LNCaP clone FGC (cell line): ENCODE measurements around the gene MAML3.

Experiments used
- DNase-seq: peaks from one replicate; pipeline ENCODE4 v3.0.0-alpha.2; 2011; ENCODE audit warnings: low read depth
- H3K4me3 ChIP-seq: 2 replicates; pipeline ENCODE4 v1.5.1; 2011; ENCODE audit warnings: mild to moderate bottlenecking, low read depth, low read length, control low read depth
- TF ChIP-seq, protein P1 (sequence below): IDR thresholded peaks from 2 replicates; pipeline ENCODE4 v1.5.1; 2012; ENCODE audit warnings: mild to moderate bottlenecking; ENCODE audit not compliant: control insufficient read depth, insufficient read depth; ENCODE audit errors: extremely low read depth

The MAML3 gene

DNA sequence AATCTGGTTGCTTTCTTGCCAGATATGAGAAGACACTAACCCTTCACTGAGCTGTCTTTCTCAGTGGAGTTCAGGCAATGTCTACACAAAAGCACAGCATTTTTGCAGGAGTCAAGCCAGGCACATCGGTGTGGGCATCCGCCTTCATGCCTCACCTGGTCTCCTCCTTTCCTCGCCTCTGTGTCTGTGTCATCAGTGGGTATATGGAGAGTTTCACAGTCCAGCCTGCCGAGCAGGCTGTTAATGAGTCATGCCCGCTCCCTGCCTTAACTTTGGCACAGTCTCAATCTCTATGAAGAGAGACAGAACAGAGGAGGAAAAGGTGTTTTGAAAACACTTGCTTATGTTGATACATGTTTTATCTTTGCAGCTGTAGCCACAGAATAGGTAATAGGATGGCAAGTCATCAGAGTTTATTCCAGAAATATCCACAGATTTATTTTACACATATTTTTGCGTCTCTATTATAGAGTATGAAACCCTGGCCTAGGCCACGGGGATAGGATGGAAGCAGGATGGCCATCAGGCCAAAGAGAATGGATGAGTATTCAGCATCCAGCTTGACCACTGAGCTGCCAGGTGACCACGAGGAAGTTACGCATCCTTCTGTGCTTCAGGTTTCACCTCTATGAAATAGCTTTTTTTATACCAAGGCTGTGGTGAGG is 32.8 kb upstream of the MAML3 start:
- H3K4me3 ChIP-seq, result no peak overlapping the region
- TF ChIP-seq, protein P1, sequence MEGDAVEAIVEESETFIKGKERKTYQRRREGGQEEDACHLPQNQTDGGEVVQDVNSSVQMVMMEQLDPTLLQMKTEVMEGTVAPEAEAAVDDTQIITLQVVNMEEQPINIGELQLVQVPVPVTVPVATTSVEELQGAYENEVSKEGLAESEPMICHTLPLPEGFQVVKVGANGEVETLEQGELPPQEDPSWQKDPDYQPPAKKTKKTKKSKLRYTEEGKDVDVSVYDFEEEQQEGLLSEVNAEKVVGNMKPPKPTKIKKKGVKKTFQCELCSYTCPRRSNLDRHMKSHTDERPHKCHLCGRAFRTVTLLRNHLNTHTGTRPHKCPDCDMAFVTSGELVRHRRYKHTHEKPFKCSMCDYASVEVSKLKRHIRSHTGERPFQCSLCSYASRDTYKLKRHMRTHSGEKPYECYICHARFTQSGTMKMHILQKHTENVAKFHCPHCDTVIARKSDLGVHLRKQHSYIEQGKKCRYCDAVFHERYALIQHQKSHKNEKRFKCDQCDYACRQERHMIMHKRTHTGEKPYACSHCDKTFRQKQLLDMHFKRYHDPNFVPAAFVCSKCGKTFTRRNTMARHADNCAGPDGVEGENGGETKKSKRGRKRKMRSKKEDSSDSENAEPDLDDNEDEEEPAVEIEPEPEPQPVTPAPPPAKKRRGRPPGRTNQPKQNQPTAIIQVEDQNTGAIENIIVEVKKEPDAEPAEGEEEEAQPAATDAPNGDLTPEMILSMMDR, result no peak
- DNase-seq, result peak; percentile 34

DNA sequence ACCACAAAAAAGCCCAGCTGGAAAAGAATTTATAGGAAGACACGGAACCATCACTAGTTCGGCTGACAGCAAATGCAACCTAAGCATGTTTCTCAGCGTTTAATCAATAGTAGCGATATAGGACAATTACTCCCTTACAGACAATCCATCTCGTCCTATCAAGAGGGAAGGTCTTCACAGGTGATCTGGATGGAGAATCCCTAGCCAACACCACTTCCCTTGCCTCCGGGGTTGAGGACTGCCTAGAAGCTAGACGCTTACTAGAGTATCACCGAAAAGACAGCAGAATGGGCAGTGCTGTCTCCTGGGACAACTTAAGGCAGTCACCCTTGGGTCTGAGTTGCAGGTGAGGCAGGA is 32.1 kb upstream of the MAML3 start:
- no peak overlapping the region for H3K4me3 ChIP-seq
- TF ChIP-seq, protein P1, result no peak
- DNase-seq, result no peak

DNA sequence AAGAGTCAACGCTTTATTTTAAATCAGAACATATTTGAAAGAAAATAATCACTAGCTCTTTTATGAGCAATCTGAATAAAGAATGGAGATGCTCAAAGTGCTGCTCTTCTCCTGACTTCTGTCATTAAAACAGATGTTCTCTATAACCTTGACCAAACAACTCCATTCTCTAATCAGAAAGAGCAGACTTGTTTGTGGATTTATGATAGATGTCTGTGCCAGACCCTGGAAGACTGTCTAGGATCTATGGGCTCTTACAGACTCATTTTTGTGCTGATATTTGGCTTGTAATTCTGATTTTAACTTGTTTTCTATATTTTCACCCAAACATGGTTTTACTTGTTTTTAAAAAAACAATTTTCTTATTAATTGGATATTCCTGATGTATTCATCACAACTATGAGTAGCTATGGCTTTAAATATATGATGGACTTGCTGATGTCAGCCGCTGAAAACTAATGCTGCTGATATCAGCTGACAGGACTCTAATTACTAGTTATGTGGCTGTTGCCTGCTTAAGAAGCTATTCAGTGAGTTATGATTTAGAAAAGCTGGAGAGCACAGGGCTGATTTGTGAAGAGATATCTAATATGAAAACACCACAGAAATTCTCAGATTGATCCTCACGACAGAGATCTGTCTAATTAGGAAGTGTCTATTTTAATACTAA is 31.6 kb upstream of the MAML3 start:
- no peak for DNase-seq
- no peak overlapping the region for H3K4me3 ChIP-seq
- TF ChIP-seq, protein P1, result no peak

DNA sequence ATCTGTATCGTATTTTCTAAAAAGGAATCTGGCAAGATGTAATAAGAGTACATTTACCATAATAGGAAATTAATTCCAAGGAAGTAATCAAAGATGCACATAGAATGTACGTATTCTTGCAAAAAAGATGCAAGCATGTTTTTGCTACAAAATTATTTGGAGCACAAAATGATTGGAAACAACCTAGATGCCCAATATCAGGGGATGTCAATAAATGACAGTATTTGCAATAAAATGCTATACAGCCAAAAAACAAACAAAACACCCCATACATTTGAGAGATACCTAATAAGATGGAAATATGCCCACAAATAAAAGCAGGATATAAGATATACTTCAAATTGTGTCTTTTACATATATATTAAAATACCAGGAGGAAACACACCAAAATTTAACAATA is 29.3 kb upstream of the MAML3 start:
- H3K4me3 ChIP-seq, result no peak overlapping the region
- no peak for DNase-seq
- TF ChIP-seq, protein P1, result no peak

DNA sequence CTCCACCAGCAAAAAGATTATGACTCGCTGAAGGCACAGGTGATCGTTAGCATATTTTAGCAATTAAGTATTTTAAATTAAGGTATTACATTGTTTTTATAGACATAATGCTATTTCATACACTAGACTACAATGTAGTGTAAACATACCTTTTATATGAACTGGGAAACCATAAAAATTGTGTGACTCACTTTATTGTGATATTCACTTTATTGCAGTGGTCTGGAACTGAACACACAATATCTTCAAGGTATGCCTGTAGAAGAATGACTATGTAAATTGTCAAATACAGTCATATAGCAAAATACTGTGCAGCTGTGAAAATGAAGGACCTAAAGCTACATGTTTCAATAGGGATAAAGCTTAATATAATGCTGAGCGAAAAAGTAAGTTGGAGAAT is 26.6 kb upstream of the MAML3 start:
- TF ChIP-seq, protein P1, result no peak
- no peak overlapping the region for H3K4me3 ChIP-seq
- no peak for DNase-seq

DNA sequence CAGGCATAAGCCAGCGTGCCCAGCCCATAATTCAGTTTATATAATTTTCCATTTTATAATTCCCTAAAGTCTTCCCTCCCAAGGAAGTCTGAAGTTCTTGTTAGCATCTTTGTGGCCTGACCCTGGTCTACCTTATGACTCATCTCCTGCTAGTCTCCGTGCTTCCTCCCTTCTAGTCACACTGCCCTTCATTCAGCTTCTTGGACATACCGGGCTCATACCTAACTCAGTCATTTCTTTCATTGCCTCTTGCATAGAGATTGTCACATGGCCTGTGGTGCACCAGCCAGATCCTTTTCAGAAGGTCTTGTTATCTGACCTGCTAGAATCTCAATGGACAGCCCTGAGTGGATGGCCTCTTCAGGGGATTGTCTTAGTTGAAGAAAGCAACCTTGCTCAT is 22.8 kb upstream of the MAML3 start:
- TF ChIP-seq, protein P1, result no peak
- no peak overlapping the region for H3K4me3 ChIP-seq
- DNase-seq, result no peak

DNA sequence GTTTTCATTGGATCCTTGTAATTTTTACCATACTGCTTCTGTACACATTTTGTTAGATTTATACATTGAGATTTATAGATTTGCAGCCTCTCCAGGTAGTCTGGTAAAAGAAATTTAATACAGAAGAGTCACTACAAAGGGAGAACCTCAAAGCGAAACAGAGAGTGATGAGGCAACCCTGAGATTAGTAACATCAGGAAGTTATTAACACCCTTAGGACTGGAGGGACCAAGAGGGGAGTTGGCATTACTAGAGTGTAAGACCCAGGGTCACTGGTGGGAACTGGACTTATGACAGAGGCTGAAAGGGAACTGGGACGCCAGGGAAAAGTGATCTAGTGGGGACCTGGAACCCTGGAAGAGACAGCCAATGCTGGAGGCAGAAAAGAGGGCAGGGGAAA is 20.6 kb upstream of the MAML3 start:
- DNase-seq, result no peak
- TF ChIP-seq, protein P1, result no peak
- no peak overlapping the region for H3K4me3 ChIP-seq
